ENCODE measurements around the gene WBP2NL. TPM values are rescaled to one million over a fixed set of nuclear protein-coding genes. Genes with fewer than 3 reads are reported as not detected.
"Not testable (repeated sequence)": the region's sequence is repeated elsewhere in the genome, so short reads cannot be mapped to it uniquely, and the experiment has no call there.

Gene WBP2NL
- under 0.01 and 0.72 TPM in 2 replicates for total RNA-seq

DNA sequence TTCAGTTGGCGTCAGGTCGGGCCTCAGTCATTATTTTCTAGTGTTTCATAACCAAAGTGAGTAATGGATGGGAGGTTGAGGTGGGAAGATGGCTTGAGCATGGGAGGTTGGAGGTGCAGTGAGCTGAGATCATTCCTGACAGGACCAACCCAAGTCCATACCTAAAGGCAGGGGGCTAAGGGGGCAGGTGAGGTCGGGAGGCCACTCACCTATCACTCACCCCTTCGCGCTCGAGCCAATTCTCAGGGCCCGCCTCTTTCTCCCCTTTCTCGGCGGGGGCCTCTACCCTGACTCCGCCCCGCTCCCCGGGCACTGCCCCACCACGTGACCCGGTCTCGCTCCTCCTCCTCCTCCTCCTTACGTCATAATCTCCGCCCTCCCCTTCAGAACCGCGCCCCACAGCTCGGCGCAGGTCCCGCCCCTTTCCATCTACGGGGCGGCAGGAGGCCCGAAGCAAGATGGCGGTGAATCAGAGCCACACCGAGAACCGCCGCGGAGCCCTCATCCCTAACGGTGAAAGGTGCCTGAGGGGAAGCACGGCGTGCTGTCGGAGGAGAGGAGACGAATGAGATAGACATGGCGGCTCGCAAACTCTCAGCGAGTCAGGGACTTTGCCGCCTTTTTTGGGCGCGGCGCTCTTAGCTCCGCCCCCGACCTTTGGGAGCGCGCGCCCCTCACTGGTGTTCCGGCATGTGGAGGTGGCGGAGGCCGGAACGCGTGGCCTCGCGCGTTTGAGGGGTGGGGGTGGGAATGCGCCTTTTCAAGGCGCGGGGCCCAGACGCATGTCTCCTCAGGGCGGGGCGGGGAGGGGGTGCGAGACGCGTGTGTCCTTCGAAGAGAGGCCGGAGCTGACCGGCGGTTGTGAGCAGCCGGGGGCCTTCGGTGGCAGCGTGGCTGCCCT, at the start of gene WBP2NL:
Gene WBP2NL, plus strand, starts transcription at position 428 of the 901 bp plus-strand sequence. Its CDS starts 31 bp downstream, at position 459.
- H2AFZ ChIP-seq (ENCODE audit: low read length), result peak within 1 kb of the TSS; percentile 93
- H3K4me1 ChIP-seq (ENCODE audit: insufficient read depth, low read length), result no peaks in the 10 kb centered on the region
- no peak for TF ChIP-seq CTCF (IDR thresholded peaks at IDR 0.05; ENCODE audit: extremely low read depth, low read depth, low read length)
- H3K36me3 ChIP-seq (ENCODE audit: insufficient read depth, low read length), result no peaks in the 10 kb centered on the region
- H3K9me3 ChIP-seq (ENCODE audit: low read depth, low read length), result no peaks in the 10 kb centered on the region
- no peak within 1 kb of the TSS for H3K27ac ChIP-seq (ENCODE audit: low read depth, low read length)
- no peaks in the 10 kb centered on the region for H3K79me2 ChIP-seq (ENCODE audit: insufficient read depth, low read length)
- H4K20me1 ChIP-seq (ENCODE audit: insufficient read depth, low read length), result no peaks in the 10 kb centered on the region
- H3K27me3 ChIP-seq (ENCODE audit: insufficient read depth, low read length), result peaks cover 8% of the 10 kb centered on the region
- H3K4me3 ChIP-seq (ENCODE audit: insufficient read depth, low read length), result peak within 1 kb of the TSS; percentile 76
- peak within 1 kb of the TSS; percentile 60 for H3K4me2 ChIP-seq (ENCODE audit: insufficient read depth, low read length)
- DNase-seq (ENCODE audit: insufficient read length, low spot score, missing footprints), result peak; percentile 95

DNA sequence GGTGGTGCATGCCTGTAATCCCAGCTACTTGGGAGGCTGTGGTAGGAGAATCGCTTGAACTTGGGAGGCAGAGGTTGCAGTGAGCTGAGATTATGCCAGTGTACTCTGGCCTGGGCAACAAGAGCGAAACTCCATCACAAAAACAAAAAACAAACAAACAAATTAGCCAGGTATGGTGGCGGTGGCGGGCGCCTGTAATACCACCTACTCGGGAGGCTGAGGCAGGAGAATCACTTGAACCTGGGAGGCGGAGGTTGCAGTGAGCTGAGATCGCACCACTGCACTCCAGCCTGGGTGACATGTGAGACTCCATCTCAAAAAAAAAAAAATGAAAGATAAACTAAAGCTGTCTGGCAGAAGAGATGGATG, 49.7 kb upstream of the WBP2NL start:
- H3K27ac ChIP-seq (ENCODE audit: low read depth, low read length); H3K27me3 ChIP-seq (ENCODE audit: insufficient read depth, low read length); H3K36me3 ChIP-seq (ENCODE audit: insufficient read depth, low read length); H3K9me3 ChIP-seq (ENCODE audit: low read depth, low read length); H3K79me2 ChIP-seq (ENCODE audit: insufficient read depth, low read length); H2AFZ ChIP-seq (ENCODE audit: low read length); DNase-seq (ENCODE audit: insufficient read length, low spot score, missing footprints); H3K4me3 ChIP-seq (ENCODE audit: insufficient read depth, low read length); H3K4me2 ChIP-seq (ENCODE audit: insufficient read depth, low read length); H4K20me1 ChIP-seq (ENCODE audit: insufficient read depth, low read length): not testable (repeated sequence)
- H3K4me1 ChIP-seq (ENCODE audit: insufficient read depth, low read length), result peaks cover 12% of the 10 kb centered on the region

DNA sequence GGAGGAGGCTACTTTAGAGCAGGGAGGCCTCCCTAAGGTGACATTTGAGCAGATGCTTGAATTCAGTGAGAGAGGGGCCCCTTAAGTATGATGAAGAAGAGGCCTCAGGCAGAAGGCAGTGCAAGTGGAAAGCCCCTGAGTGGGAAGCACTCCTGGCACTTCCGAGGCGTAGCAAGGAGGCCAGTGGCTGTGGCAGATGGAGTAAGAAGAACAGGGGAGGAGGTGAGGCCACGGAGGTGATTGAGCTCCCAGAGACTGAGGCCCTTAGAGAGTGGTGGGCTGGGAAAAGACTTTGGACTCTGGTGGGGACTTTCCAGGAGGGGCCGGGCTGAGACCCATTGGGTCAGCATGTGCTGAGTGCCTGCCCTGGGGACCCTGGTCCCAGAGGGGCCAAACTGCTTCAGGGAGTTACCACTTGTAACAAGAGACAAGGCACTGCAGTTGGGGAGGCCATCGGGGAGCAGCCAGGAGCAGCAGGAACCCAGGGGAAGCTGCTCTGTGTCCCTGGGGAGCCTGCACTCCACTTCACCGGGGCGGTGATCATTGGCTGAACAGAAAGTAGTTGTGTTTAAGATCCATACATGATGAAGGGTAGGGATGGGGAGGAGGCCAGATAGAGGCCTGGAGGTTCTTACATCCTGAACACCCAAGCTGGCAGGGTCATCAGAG, 49.2 kb upstream of the WBP2NL start:
- no peak overlapping the region for H3K4me2 ChIP-seq (ENCODE audit: insufficient read depth, low read length)
- H3K79me2 ChIP-seq (ENCODE audit: insufficient read depth, low read length), result peaks cover 9% of the 10 kb centered on the region
- no peaks in the 10 kb centered on the region for H3K36me3 ChIP-seq (ENCODE audit: insufficient read depth, low read length)
- H2AFZ ChIP-seq (ENCODE audit: low read length), result no peak overlapping the region
- no peak for DNase-seq (ENCODE audit: insufficient read length, low spot score, missing footprints)
- no peaks in the 10 kb centered on the region for H3K9me3 ChIP-seq (ENCODE audit: low read depth, low read length)
- peaks cover 11% of the 10 kb centered on the region for H3K4me1 ChIP-seq (ENCODE audit: insufficient read depth, low read length)
- no peak overlapping the region for H3K4me3 ChIP-seq (ENCODE audit: insufficient read depth, low read length)
- no peaks in the 10 kb centered on the region for H4K20me1 ChIP-seq (ENCODE audit: insufficient read depth, low read length)
- no peak for TF ChIP-seq CTCF (IDR thresholded peaks at IDR 0.05; ENCODE audit: extremely low read depth, low read depth, low read length)
- no peak overlapping the region for H3K27ac ChIP-seq (ENCODE audit: low read depth, low read length)
- no peaks in the 10 kb centered on the region for H3K27me3 ChIP-seq (ENCODE audit: insufficient read depth, low read length)

DNA sequence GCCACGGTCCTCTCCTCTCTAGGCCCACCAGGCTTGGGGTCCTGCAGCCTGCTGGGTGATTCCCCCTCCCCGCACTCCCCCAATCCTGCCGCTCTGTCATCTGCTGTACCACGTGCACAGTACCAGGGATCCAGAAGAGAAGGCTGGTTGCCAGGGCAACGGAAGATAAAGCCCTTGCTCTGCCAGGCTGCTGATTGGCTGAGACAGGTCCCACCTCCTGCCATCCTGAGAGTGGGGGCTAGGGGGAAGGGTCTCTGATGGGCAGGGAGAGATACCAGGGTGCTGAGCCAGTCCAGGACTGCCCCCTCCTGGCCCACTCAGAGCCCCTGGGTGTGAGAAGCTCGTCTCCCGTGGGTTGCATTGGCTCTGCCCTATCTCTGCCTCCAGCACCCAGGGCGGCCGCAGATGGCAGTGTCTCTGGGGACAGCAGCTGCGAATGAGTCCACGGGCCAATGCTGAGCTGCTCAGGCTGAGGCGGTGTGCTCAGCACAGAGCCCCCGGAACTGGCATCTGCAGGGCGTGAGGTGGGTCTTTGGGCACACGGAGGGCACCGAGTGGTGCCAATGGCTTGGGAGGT, 46.6 kb upstream of the WBP2NL start, which contains the start of gene SMIM45:
Gene SMIM45, plus strand, starts transcription at position 253 of the 577 bp plus-strand sequence.
- H3K4me2 ChIP-seq (ENCODE audit: insufficient read depth, low read length), result no peak within 1 kb of the TSS

More for the DNA sequence above, 46.6 kb upstream of the WBP2NL start, which contains the start of gene SMIM45:
- Histone ChIP-seq H3K27ac (ENCODE audit: low read depth, low read length) (no peak within 1 kb of the TSS), H3K27me3 (ENCODE audit: insufficient read depth, low read length) (no peaks in the 10 kb centered on the region), H2AFZ (ENCODE audit: low read length) (no peak within 1 kb of the TSS), H3K79me2 (ENCODE audit: insufficient read depth, low read length) (no peaks in the 10 kb centered on the region), H3K36me3 (ENCODE audit: insufficient read depth, low read length) (no peaks in the 10 kb centered on the region), H3K4me1 (ENCODE audit: insufficient read depth, low read length) (no peaks in the 10 kb centered on the region), H4K20me1 (ENCODE audit: insufficient read depth, low read length) (no peaks in the 10 kb centered on the region), H3K9me3 (ENCODE audit: low read depth, low read length) (no peaks in the 10 kb centered on the region), H3K4me3 (ENCODE audit: insufficient read depth, low read length) (no peak within 1 kb of the TSS)
- TF ChIP-seq CTCF (IDR thresholded peaks at IDR 0.05; ENCODE audit: extremely low read depth, low read depth, low read length), result no peak
- no peak for DNase-seq (ENCODE audit: insufficient read length, low spot score, missing footprints)
